GM18951 (cell line): ENCODE data around the gene MYO9B.

ENCODE experiments used
- POLR2A ChIP-seq: IDR thresholded peaks from 4 replicates; pipeline ENCODE4 v1.6.1; 2011; ENCODE audit warnings: mild to moderate bottlenecking; ENCODE audit not compliant: insufficient read length, insufficient read depth; ENCODE audit errors: extremely low read depth
- in situ Hi-C: fragments of 300-500 bp; cut with MboI; formaldehyde crosslinking; loops from one replicate; pipeline ENCODE4 v1.12.0; 2022; ENCODE audit warnings: low sequenced_read_pairs, mixed read lengths, inconsistent platforms; ENCODE audit not compliant: unreplicated experiment

The MYO9B gene

GRCh38 chr19:17118957-17119356 lies 43.4 kb downstream of the MYO9B start:
- TF ChIP-seq POLR2A, result no peak
- in situ Hi-C loops, result no loop called here

GRCh38 chr19:17121736-17122293 lies 46.2 kb downstream of the MYO9B start:
- TF ChIP-seq POLR2A, result no peak
- in situ Hi-C loops, result no loop called here

GRCh38 chr19:17123041-17123440 lies 47.5 kb downstream of the MYO9B start:
- in situ Hi-C loops, result no loop called here
- TF ChIP-seq POLR2A, result no peak

- no peak for TF ChIP-seq POLR2A
- in situ Hi-C loops, result no loop called here
These were observed 48.4 kb downstream of the MYO9B start for GRCh38 chr19:17124025-17124424.

GRCh38 chr19:17125062-17125727 lies 49.6 kb downstream of the MYO9B start:
- in situ Hi-C loops, result no loop called here
- no peak for TF ChIP-seq POLR2A

GRCh38 chr19:17125728-17126677 lies 50.4 kb downstream of the MYO9B start:
- in situ Hi-C loops, result no loop called here
- TF ChIP-seq POLR2A, result peak; percentile 63

- TF ChIP-seq POLR2A, result no peak
These were observed 52.1 kb downstream of the MYO9B start for GRCh38 chr19:17127671-17128070.

GRCh38 chr19:17128403-17128802 lies 52.8 kb downstream of the MYO9B start:
- in situ Hi-C loops, result no loop called here
- TF ChIP-seq POLR2A, result no peak

More at GRCh38 chr19:17127671-17128070, 52.1 kb downstream of the MYO9B start:
- in situ Hi-C loops, result no loop called here

GRCh38 chr19:17128820-17129219 lies 53.2 kb downstream of the MYO9B start:
- no peak for TF ChIP-seq POLR2A
- in situ Hi-C loops, result no loop called here

GRCh38 chr19:17129377-17129776 lies 53.8 kb downstream of the MYO9B start:
- in situ Hi-C loops, result no loop called here
- no peak for TF ChIP-seq POLR2A

GRCh38 chr19:17135001-17135853 lies 59.6 kb downstream of the MYO9B start:
- peak; percentile 11 for TF ChIP-seq POLR2A
- in situ Hi-C loops, result no loop called here

GRCh38 chr19:17136021-17136420 lies 60.4 kb downstream of the MYO9B start:
- in situ Hi-C loops, result no loop called here
- no peak for TF ChIP-seq POLR2A

GRCh38 chr19:17136617-17137016 lies 61.0 kb downstream of the MYO9B start:
- no peak for TF ChIP-seq POLR2A
- in situ Hi-C loops, result no loop called here
